Measurements from ENCODE around the gene HCK. TPM values are rescaled to one million over a fixed set of nuclear protein-coding genes. Genes with fewer than 3 reads are reported as not detected.

HCK gene
- total RNA-seq = 1 to 10 TPM; 2.1 to 4.3 TPM

GRCh38 chr20:32052090-32052777, at the start of gene HCK:
HCK (plus strand) TSS chr20:32052242.
- no peak for ATAC-seq
- no peak within 1 kb of the TSS for H3K4me3 ChIP-seq

GRCh38 chr20:32003325-32003724, 48.7 kb upstream of the HCK start:
- ATAC-seq (no peak), DNase-seq (no peak)
- H3K27me3 ChIP-seq = no peaks in the 10 kb centered on the region
- 52 to 63% methylated on average over 2 of the region's 2 CpGs for WGBS, 2 donors
- H3K9me3 ChIP-seq = no peaks in the 10 kb centered on the region
- H3K27ac ChIP-seq = no peak overlapping the region
- H3K36me3 ChIP-seq (replicated peaks in 1 of 2; ENCODE audit: insufficient read depth in 1 of 2, low read depth in 2 of 2) = no peaks in the 10 kb centered on the region
- TF ChIP-seq POLR2A (IDR thresholded peaks at IDR 0.05) = no peak
- no peak for TF ChIP-seq CTCF (IDR thresholded peaks at IDR 0.05)
- intact Hi-C loops (cut with DNase I) = no loop called here
- no peak overlapping the region for H3K4me3 ChIP-seq
- H3K4me1 ChIP-seq = no peaks in the 10 kb centered on the region

More at GRCh38 chr20:32052090-32052777, at the start of gene HCK:
- peak within 1 kb of the TSS in 1 of 4 donors; percentile 71 for H3K27ac ChIP-seq
- H3K27me3 ChIP-seq = peaks cover 0 to 20% of the 10 kb centered on the region in 2 donors
- WGBS, 2 donors = 2 to 7% methylated on average over 14 to 48 of the region's 58 CpGs
- intact Hi-C loops (cut with DNase I) = no loop called here
- H3K9me3 ChIP-seq = no peaks in the 10 kb centered on the region
- TF ChIP-seq CTCF (IDR thresholded peaks at IDR 0.05) (no peak), POLR2A (IDR thresholded peaks at IDR 0.05) (peak in 2 of 3 donors; percentile 19 to 43)
- DNase-seq = peak in 1 of 4 donors; percentile 51
- H3K4me1 ChIP-seq = peaks cover 11% of the 10 kb centered on the region
- H3K36me3 ChIP-seq (replicated peaks in 1 of 2; ENCODE audit: insufficient read depth in 1 of 2, low read depth in 2 of 2) = no peaks in the 10 kb centered on the region

GRCh38 chr20:32004963-32005362, 47.1 kb upstream of the HCK start:
- DNase-seq = no peak

GRCh38 chr20:32006053-32006452, 46.0 kb upstream of the HCK start:
- Histone ChIP-seq H3K4me3 (no peak overlapping the region), H3K27me3 (no peaks in the 10 kb centered on the region), H3K36me3 (replicated peaks in 1 of 2; ENCODE audit: insufficient read depth in 1 of 2, low read depth in 2 of 2) (no peaks in the 10 kb centered on the region), H3K9me3 (no peaks in the 10 kb centered on the region), H3K27ac (no peak overlapping the region), H3K4me1 (no peaks in the 10 kb centered on the region)
- intact Hi-C loops (cut with DNase I) = no loop called here
- DNase-seq = no peak
- no peak for ATAC-seq
- no peak for TF ChIP-seq CTCF (IDR thresholded peaks at IDR 0.05)
- TF ChIP-seq POLR2A (IDR thresholded peaks at IDR 0.05) = no peak
- 79 to 82% methylated on average over 5 of the region's 5 CpGs for WGBS, 2 donors

More at GRCh38 chr20:32004963-32005362, 47.1 kb upstream of the HCK start:
- Histone ChIP-seq H3K27ac (no peak overlapping the region), H3K4me1 (no peaks in the 10 kb centered on the region), H3K27me3 (no peaks in the 10 kb centered on the region), H3K4me3 (no peak overlapping the region), H3K36me3 (replicated peaks in 1 of 2; ENCODE audit: insufficient read depth in 1 of 2, low read depth in 2 of 2) (no peaks in the 10 kb centered on the region), H3K9me3 (no peaks in the 10 kb centered on the region)
- intact Hi-C loops (cut with DNase I) = no loop called here
- ATAC-seq = no peak
- no peak for TF ChIP-seq POLR2A (IDR thresholded peaks at IDR 0.05)
- no peak for TF ChIP-seq CTCF (IDR thresholded peaks at IDR 0.05)

Data from body of pancreas (tissue), 4 donors.